Measurements from ENCODE around the gene BST1. TPM values are rescaled to one million over a fixed set of nuclear protein-coding genes. Genes with fewer than 3 reads are reported as not detected.

The BST1 gene
- total RNA-seq, 1 experiment from 2014 or later, result not detected

GRCh38 chr4:15672101-15672500, 30.8 kb upstream of the BST1 start:
- Histone ChIP-seq H2AFZ (ENCODE audit: low read length) (no peak overlapping the region), H2BK5ac (ENCODE audit: insufficient read length, low read length) (no peak overlapping the region), H4K8ac (replicated peaks; ENCODE audit: insufficient read length, low read depth, low read length) (no peak overlapping the region), H3K27ac (ENCODE audit: insufficient read length, low read depth, low read length) (no peak overlapping the region), H3K9ac (ENCODE audit: extremely low read depth, insufficient read length, low read length) (no peak overlapping the region), H3K56ac (ENCODE audit: insufficient read length, low read depth, low read length) (no peak overlapping the region), H2AK5ac (ENCODE audit: insufficient read length, low read length) (no peak overlapping the region), H3K23me2 (ENCODE audit: insufficient read length, low read depth, low read length, poor library complexity, severe bottlenecking) (no peaks in the 10 kb centered on the region), H3K4ac (ENCODE audit: low read depth, low read length) (no peak overlapping the region), H3K23ac (ENCODE audit: insufficient read length, low read depth, low read length) (no peak overlapping the region), H2BK15ac (ENCODE audit: low read depth, low read length) (no peak overlapping the region), H3K4me2 (ENCODE audit: insufficient read depth, insufficient read length, low read length) (no peak overlapping the region), H3K79me1 (ENCODE audit: insufficient read depth, low read depth, low read length, poor library complexity, severe bottlenecking) (peaks cover 5% of the 10 kb centered on the region), H3K18ac (ENCODE audit: insufficient read length, low read depth, low read length) (no peak overlapping the region), H4K5ac (ENCODE audit: insufficient read length, low read depth, low read length) (no peak overlapping the region), H2BK120ac (ENCODE audit: low read depth, low read length, poor library complexity, severe bottlenecking) (no peak overlapping the region), H3K9me3 (ENCODE audit: control insufficient read depth, low read depth, low read length) (no peaks in the 10 kb centered on the region), H2BK12ac (ENCODE audit: insufficient read length, low read depth, low read length) (no peak overlapping the region), H3K14ac (ENCODE audit: insufficient read depth, low read length) (no peak overlapping the region), H2BK20ac (ENCODE audit: low read depth, low read length, poor library complexity, severe bottlenecking) (no peak overlapping the region), H3K4me1 (ENCODE audit: insufficient read depth, low read length) (no peaks in the 10 kb centered on the region), H3K27me3 (ENCODE audit: insufficient read depth, low read length) (no peaks in the 10 kb centered on the region), H3T11ph (ENCODE audit: low read length) (no peak overlapping the region), H4K20me1 (ENCODE audit: control insufficient read depth, insufficient read depth, insufficient read length) (no peaks in the 10 kb centered on the region), H3K79me2 (ENCODE audit: insufficient read depth, low read length) (peaks cover 4% of the 10 kb centered on the region; the same call in 1 of the 2 replicates), H4K91ac (ENCODE audit: insufficient read length, low read depth, low read length) (no peak overlapping the region)
- Mint-ChIP-seq H3K27ac (no peak overlapping the region), H3K4me1 (peaks cover 0 to under 1% of the 10 kb centered on the region in 2 experiments; a peak in 1 of 4 replicates), H3K9me3 (no peaks in the 10 kb centered on the region), H3K36me3 (ENCODE audit: insufficient read depth in 1 of 3, low read depth in 3 of 3) (peaks cover 0 to 16% (median 16%) of the 10 kb centered on the region in 3 experiments; a peak in 6 of 7 replicates), H3K4me3 (no peak overlapping the region), H3K27me3 (ENCODE audit: low read depth) (no peaks in the 10 kb centered on the region)
- DNase-seq, result no peak
- WGBS (ENCODE audit: extremely low coverage, insufficient read length, low lambda C conversion rate), result no CpG with 5 or more reads among the region's 3 CpGs
- TF ChIP-seq CTCF (conservative IDR thresholded peaks at IDR 0.05), result no peak
